Heart right ventricle (tissue), 16 donors: ENCODE data around the gene TMSB15B. TPM values are rescaled to one million over a fixed set of nuclear protein-coding genes. Genes with fewer than 3 reads are reported as not detected.
"Not testable (repeated sequence)": the region's sequence is repeated elsewhere in the genome, so short reads cannot be mapped to it uniquely, and the experiment has no call there.

Experiments
- ATAC-seq, 8 donors: fragments of 200-7000 bp; cut with Tn5 transposase; one replicate each; pipeline ENCODE4 v1.9.1; 2020; ENCODE audit warnings: mild to moderate bottlenecking in 8 of 8, moderate library complexity in 8 of 8, moderate number of reproducible peaks in 1 of 8
- DNase-seq, 2 donors: peaks; one replicate each; pipeline ENCODE4 v3.0.0-alpha.2; 2020
- H3K27ac ChIP-seq, 10 donors: fragments of 200-600 bp; sonication (generic) in 2 of 10; one replicate each; pipeline versions ENCODE4 v1.5.0 to v1.8.0; 2020 to 2022; ENCODE audit warnings: mild to moderate bottlenecking in 3 of 10
- H3K27me3 ChIP-seq, 7 donors: fragments of 200-600 bp; one replicate each; pipeline ENCODE4 v1.8.0; 2021 to 2022; ENCODE audit warnings: mild to moderate bottlenecking in 2 of 7
- H3K36me3 ChIP-seq, 9 donors: fragments of 200-600 bp; sonication (generic) in 1 of 9; one replicate each; pipeline versions ENCODE4 v1.5.0 to v1.8.0; 2020 to 2022; ENCODE audit warnings: mild to moderate bottlenecking in 2 of 9
- H3K4me1 ChIP-seq, 9 donors: fragments of 200-600 bp; sonication (generic) in 1 of 9; one replicate each; pipeline versions ENCODE4 v1.5.0 to v1.8.0; 2020 to 2022; ENCODE audit warnings: mild to moderate bottlenecking in 4 of 9
- H3K4me3 ChIP-seq, 10 donors: fragments of 200-600 bp; sonication (generic) in 2 of 10; one replicate each; pipeline versions ENCODE4 v1.5.0 to v1.8.0; 2020 to 2022; ENCODE audit warnings: mild to moderate bottlenecking in 7 of 10, moderate library complexity in 2 of 10
- H3K9me3 ChIP-seq, 11 donors: fragments of 200-600 bp in 10 of 11; sonication (generic) in 2 of 11; one replicate each; pipeline versions ENCODE4 v1.5.0 to v1.8.0; 2013 to 2022; ENCODE audit warnings: mild to moderate bottlenecking in 2 of 11, control low read depth in 1 of 11, moderate library complexity in 1 of 11
- CTCF ChIP-seq, 9 donors: fragments of 200-600 bp; sonication (generic) in 2 of 9; IDR thresholded peaks; one replicate each; pipeline versions ENCODE4 v1.5.0 to v1.8.0; 2021 to 2022; ENCODE audit warnings: antibody characterized with exemption in 9 of 9, mild to moderate bottlenecking in 5 of 9, moderate library complexity in 1 of 9
- WGBS, 2 donors: extraction: QIAGEN DNeasy Blood & Tissue Kit; methylation state at CpG; one replicate each; pipeline ENCODE4 v1.1.7; 2013; ENCODE audit warnings: inconsistent platforms in 1 of 2; 5-methylcytosine and 5-hydroxymethylcytosine counted together
- intact Hi-C, 10 donors: fragments of 100-400 bp; cut with DNase I; formaldehyde crosslinking; loops; one replicate each; pipeline versions ENCODE4 v1.11.1 to v1.14.2; 2022
- polyA plus RNA-seq, 2 donors: library from polyadenylated mRNA; stranded (reverse); fragments of 200-250 nt; gene quantifications; one replicate each; pipeline ENCODE4 v1.2.3, GENCODE V29; 2013
- total RNA-seq, 10 donors: library from RNA; stranded (reverse); fragmentation: NEBNext Ultra II Directional in 3 of 10; extraction: Animal tissue kit (Norgen Biotek cat#: 25700) in 3 of 10; gene quantifications; one replicate each; pipeline versions ENCODE4 v1.2.1 to v1.2.4, GENCODE V29; 2021 to 2023
- donor health status: Arrhythmogenic right ventricular cardiomyopathy.
- donor health status: ischemic (EF 13 %, LVEDD 7.1; RV severe dilation, severe dysfunction).
- donor health status: healthy with polysubstance abuse.
- donor health status: DM: no; HTN: yes; CAD: no.
- donor health status: DM: no; HTN: no; CAD: no.
- donor health status: ischemic (EF 25% LVEDD 6.9; RV normal size, moderate dysfunction).
- donor health status: ischemic (EF 25% LVEDD 5.7; RV mildly dilated, moderate dysfunction).
- donor health status: healthy.
- donor health status: DM: yes; HTN: yes; CAD: no.
- donor health status: Ischemic cardiomyopathy.
- donor health status: ischemic (EF 35%, LVEDD 5.7; RV mildly dilated, moderate dysfunction).
- donor health status: nonischemic (EF 11% LVEDD 7.7; RV severe dilation, severe dysfunction).
- donor health status: DM: yes; HTN: yes; CAD: no.
- donor health status: PGD.
- donor health status: ischemic (EF 29% LVEDD 5.4; RV normal size, mild dysfunction).
- donor health status: nonischemic (EF 23%, LVEDD 6.1; RV moderate dilation, normal function).

TMSB15B gene
- total and polyA plus RNA-seq, 12 donors, result 0.28 to 1.6 (median 0.51) TPM; not detected in 2

DNA sequence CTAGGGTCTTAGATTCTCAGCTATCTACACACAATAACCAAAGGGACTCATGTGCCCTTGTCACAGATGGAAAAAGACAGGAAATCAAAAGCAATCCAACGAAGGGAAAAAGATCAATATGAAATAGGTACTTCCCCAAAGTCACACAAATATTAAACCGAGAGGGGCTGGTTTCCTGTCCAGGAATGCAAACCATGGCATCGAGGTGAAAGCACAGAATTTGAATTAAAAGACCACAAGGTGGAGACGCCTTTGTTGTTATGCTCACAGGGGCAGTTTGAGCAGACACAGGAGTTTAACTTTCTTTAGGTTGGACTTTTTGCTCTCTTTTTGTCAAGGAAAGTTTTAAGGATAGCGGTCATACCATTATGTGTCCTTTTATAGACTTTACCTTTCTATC, 36.8 kb downstream of the TMSB15B start:
- DNase-seq, result no peak
- Histone ChIP-seq H3K27me3 (peaks cover 0 to 42% (median 0%) of the 10 kb centered on the region in 7 donors), H3K4me1 (no peaks in the 10 kb centered on the region)

DNA sequence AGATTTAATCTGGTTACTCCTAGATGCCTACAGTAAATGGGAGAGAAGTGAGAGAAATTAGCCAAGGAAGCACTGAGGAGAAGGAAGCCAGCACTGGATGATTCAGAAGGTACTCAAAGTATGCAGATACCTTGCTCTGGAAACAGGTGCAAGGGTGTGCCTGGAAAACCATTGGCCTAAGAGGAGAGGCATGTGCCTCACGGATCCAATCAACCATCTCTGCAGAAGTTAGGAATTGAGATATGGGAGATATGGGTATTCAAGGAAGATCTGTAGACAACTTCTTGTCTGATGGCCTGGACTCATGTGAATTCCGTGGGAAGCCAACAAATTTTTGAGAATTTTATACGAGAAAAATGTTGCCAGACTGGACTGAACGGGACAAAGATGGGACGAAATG, 46.4 kb downstream of the TMSB15B start:
- TF ChIP-seq CTCF (IDR thresholded peaks at IDR 0.05), result no peak

More for the DNA sequence above, 36.8 kb downstream of the TMSB15B start:
- no peak for TF ChIP-seq CTCF (IDR thresholded peaks at IDR 0.05)
- ATAC-seq, result no peak
- no peak overlapping the region for H3K4me3 ChIP-seq
- WGBS, 2 donors, result 55 to 57% methylated on average over 5 of the region's 5 CpGs
- no peaks in the 10 kb centered on the region for H3K9me3 ChIP-seq
- H3K36me3 ChIP-seq, result no peaks in the 10 kb centered on the region
- intact Hi-C loops, result no loop called here
- no peak overlapping the region for H3K27ac ChIP-seq

GRCh38 chrX:104013158-104013557, 50.7 kb downstream of the TMSB15B start:
- 91 to 93% methylated on average over 24 of the region's 24 CpGs for WGBS, 2 donors
- DNase-seq (no peak), ATAC-seq (no peak)
- TF ChIP-seq CTCF (IDR thresholded peaks at IDR 0.05), result no peak
- H3K27me3 ChIP-seq, result peaks cover 0 to 22% (median 0%) of the 10 kb centered on the region in 7 donors
- H3K27ac ChIP-seq, result no peak overlapping the region
- intact Hi-C loops, result no loop called here
- no peaks in the 10 kb centered on the region for H3K36me3 ChIP-seq
- H3K4me3 ChIP-seq, result no peak overlapping the region
- H3K4me1 ChIP-seq, result no peaks in the 10 kb centered on the region
- H3K9me3 ChIP-seq, result peaks cover 0 to 18% (median 0%) of the 10 kb centered on the region in 11 donors

More for the DNA sequence above, 46.4 kb downstream of the TMSB15B start:
- Histone ChIP-seq H3K9me3 (peaks cover 0 to 10% (median 0%) of the 10 kb centered on the region in 11 donors), H3K27me3 (peaks cover 0 to 40% (median 0%) of the 10 kb centered on the region in 7 donors), H3K27ac (no peak overlapping the region), H3K36me3 (no peaks in the 10 kb centered on the region), H3K4me3 (no peak overlapping the region), H3K4me1 (no peaks in the 10 kb centered on the region)
- intact Hi-C loops, result no loop called here
- no peak for ATAC-seq
- 70 to 76% methylated on average over 5 of the region's 5 CpGs for WGBS, 2 donors
- DNase-seq, result no peak

GRCh38 chrX:104013606-104014005, 51.2 kb downstream of the TMSB15B start, which contains the start of gene H2BW1:
TSS of gene H2BW1 (minus strand) at chrX:104013708. CDS start at chrX:104013576, 132 bp downstream.
- no peaks in the 10 kb centered on the region for H3K36me3 ChIP-seq
- peaks cover 0 to 18% (median 0%) of the 10 kb centered on the region in 11 donors for H3K9me3 ChIP-seq
- no peak for TF ChIP-seq CTCF (IDR thresholded peaks at IDR 0.05)
- no peaks in the 10 kb centered on the region for H3K4me1 ChIP-seq
- no peak within 1 kb of the TSS for H3K27ac ChIP-seq
- ATAC-seq, result no peak
- intact Hi-C loops, result no loop called here
- no peak for DNase-seq
- no peak within 1 kb of the TSS for H3K4me3 ChIP-seq
- H3K27me3 ChIP-seq, result peaks cover 0 to 22% (median 0%) of the 10 kb centered on the region in 7 donors
- WGBS, 2 donors, result 89 to 93% methylated on average over 17 to 20 of the region's 20 CpGs

GRCh38 chrX:104015576-104015975, 53.1 kb downstream of the TMSB15B start:
- intact Hi-C loops, H3K36me3 ChIP-seq, H3K4me1 ChIP-seq, ATAC-seq, DNase-seq, H3K27ac ChIP-seq, H3K4me3 ChIP-seq: not testable (repeated sequence)
- WGBS, 2 donors, result 68 to 70% methylated on average over 8 of the region's 8 CpGs
- H3K9me3 ChIP-seq, result peaks cover 0 to 18% (median 0%) of the 10 kb centered on the region in 11 donors
- peaks cover 0 to 26% (median 0%) of the 10 kb centered on the region in 7 donors for H3K27me3 ChIP-seq
